ENCODE data around the gene TMEM59L.

The TMEM59L gene

GRCh38 chr19:18637673-18638630 is 25.3 kb downstream of the TMEM59L start:
- no peak for DNase-seq (ENCODE audit: low read depth)

GRCh38 chr19:18639706-18640243 is 27.1 kb downstream of the TMEM59L start:
- no peak for DNase-seq (ENCODE audit: low read depth)

GRCh38 chr19:18644196-18645034 is 31.7 kb downstream of the TMEM59L start:
- DNase-seq (ENCODE audit: low read depth), result no peak

GRCh38 chr19:18645035-18645511 is 32.4 kb downstream of the TMEM59L start:
- no peak for DNase-seq (ENCODE audit: low read depth)

GRCh38 chr19:18646535-18647370 is 34.1 kb downstream of the TMEM59L start:
- DNase-seq (ENCODE audit: low read depth), result no peak

- no peak for DNase-seq (ENCODE audit: low read depth)
Observed at GRCh38 chr19:18647371-18647767, 34.7 kb downstream of the TMEM59L start.

GRCh38 chr19:18647807-18648206 is 35.1 kb downstream of the TMEM59L start:
- no peak for DNase-seq (ENCODE audit: low read depth)

GRCh38 chr19:18648973-18649315 is 36.3 kb downstream of the TMEM59L start:
- DNase-seq (ENCODE audit: low read depth), result no peak

- no peak for DNase-seq (ENCODE audit: low read depth)
Observed at GRCh38 chr19:18649371-18650020, 36.8 kb downstream of the TMEM59L start.

- DNase-seq (ENCODE audit: low read depth), result no peak
Observed at GRCh38 chr19:18650021-18650390, 37.3 kb downstream of the TMEM59L start.

- no peak for DNase-seq (ENCODE audit: low read depth)
Observed at GRCh38 chr19:18650468-18651041, 37.9 kb downstream of the TMEM59L start.

GRCh38 chr19:18651300-18651699 is 38.6 kb downstream of the TMEM59L start:
- DNase-seq (ENCODE audit: low read depth), result no peak

- no peak for DNase-seq (ENCODE audit: low read depth)
Observed at GRCh38 chr19:18651733-18652132, 39.1 kb downstream of the TMEM59L start.

- no peak for DNase-seq (ENCODE audit: low read depth)
Observed at GRCh38 chr19:18653853-18654252, 41.2 kb downstream of the TMEM59L start.

- no peak for DNase-seq (ENCODE audit: low read depth)
Observed at GRCh38 chr19:18654469-18654868, 41.8 kb downstream of the TMEM59L start.

- no peak for DNase-seq (ENCODE audit: low read depth)
Observed at GRCh38 chr19:18655173-18655844, 42.6 kb downstream of the TMEM59L start.

GRCh38 chr19:18656337-18657086 is 43.8 kb downstream of the TMEM59L start:
- no peak for DNase-seq (ENCODE audit: low read depth)

GRCh38 chr19:18657590-18658365 is 45.1 kb downstream of the TMEM59L start:
- DNase-seq (ENCODE audit: low read depth), result no peak

All from stimulated activated CD8-positive, alpha-beta memory T cell treated with anti-CD3 and anti-CD28 coated beads, Interleukin-12 subunit alpha, Interleukin-12 subunit beta, amount 100 ng/mL, for 4 hours (primary cell).